ENCODE measurements around the gene CDH12.

GRCh38 chr5:22554475-22554874, 298.7 kb downstream of the CDH12 start:
- TF ChIP-seq REST (IDR thresholded peaks at IDR 0.05; ENCODE audit: insufficient replicate concordance, low read depth), result no peak
- no peak for TF ChIP-seq CTCF (IDR thresholded peaks at IDR 0.05; ENCODE audit: insufficient read depth, low read length)
- no peak for TF ChIP-seq POLR2AphosphoS5 (IDR thresholded peaks at IDR 0.05; ENCODE audit: low read depth)
- no peak for TF ChIP-seq GABPA (IDR thresholded peaks at IDR 0.05; ENCODE audit: low read depth)
